ENCODE data around the gene CLC. TPM values are rescaled to one million over a fixed set of nuclear protein-coding genes. Genes with fewer than 3 reads are reported as not detected.
"Not testable (repeated sequence)": the region's sequence is repeated elsewhere in the genome, so short reads cannot be mapped to it uniquely, and the experiment has no call there.

CLC gene
- total RNA-seq, 1 donor from 2014 or later: not detected

GRCh38 chr19:39733841-39734240 lies 4.0 kb downstream of the CLC start:
- DNase-seq (no peak), ATAC-seq (no peak)
- intact Hi-C loops (cut with micrococcal nuclease): no loop called here

- no peak for DNase-seq
- intact Hi-C loops (cut with micrococcal nuclease): no loop called here
- ATAC-seq: no peak
Measured at GRCh38 chr19:39731685-39732084, 6.1 kb downstream of the CLC start.

GRCh38 chr19:39729594-39729993 lies 8.2 kb downstream of the CLC start:
- DNase-seq: no peak
- intact Hi-C loops (cut with micrococcal nuclease): no loop called here
- ATAC-seq: no peak

GRCh38 chr19:39728040-39728439 lies 9.8 kb downstream of the CLC start:
- intact Hi-C loops (cut with micrococcal nuclease): no loop called here
- ATAC-seq: no peak
- DNase-seq: no peak

GRCh38 chr19:39727070-39727800 lies 10.6 kb downstream of the CLC start:
- DNase-seq (no peak), ATAC-seq (no peak)
- intact Hi-C loops (cut with micrococcal nuclease): no loop called here

GRCh38 chr19:39725995-39726394 lies 11.8 kb downstream of the CLC start:
- intact Hi-C loops (cut with micrococcal nuclease): no loop called here
- ATAC-seq: no peak
- no peak for DNase-seq

DNA sequence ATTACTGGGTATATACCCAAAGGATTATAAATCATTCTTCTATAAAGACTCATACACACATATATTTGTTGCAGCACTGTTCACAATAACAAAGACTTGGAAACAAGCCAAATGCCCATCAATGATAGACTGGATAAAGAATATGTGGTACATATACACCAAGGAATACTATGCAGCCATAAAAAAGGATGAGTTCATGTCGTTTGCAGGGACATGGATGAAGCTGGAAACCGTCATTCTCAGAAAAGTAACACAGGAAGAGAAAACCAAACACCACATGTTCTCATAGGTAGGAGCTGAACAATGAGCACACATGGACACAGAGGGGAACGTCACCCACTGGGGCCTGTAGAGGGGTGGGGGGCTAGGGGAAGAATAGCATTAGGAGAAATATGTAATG lies 17.7 kb downstream of the CLC start:
- intact Hi-C loops (cut with micrococcal nuclease); ATAC-seq; DNase-seq: not testable (repeated sequence)

GRCh38 chr19:39710333-39710890 lies 27.4 kb downstream of the CLC start:
- intact Hi-C loops (cut with micrococcal nuclease): no loop called here
- ATAC-seq (no peak), DNase-seq (no peak)

DNA sequence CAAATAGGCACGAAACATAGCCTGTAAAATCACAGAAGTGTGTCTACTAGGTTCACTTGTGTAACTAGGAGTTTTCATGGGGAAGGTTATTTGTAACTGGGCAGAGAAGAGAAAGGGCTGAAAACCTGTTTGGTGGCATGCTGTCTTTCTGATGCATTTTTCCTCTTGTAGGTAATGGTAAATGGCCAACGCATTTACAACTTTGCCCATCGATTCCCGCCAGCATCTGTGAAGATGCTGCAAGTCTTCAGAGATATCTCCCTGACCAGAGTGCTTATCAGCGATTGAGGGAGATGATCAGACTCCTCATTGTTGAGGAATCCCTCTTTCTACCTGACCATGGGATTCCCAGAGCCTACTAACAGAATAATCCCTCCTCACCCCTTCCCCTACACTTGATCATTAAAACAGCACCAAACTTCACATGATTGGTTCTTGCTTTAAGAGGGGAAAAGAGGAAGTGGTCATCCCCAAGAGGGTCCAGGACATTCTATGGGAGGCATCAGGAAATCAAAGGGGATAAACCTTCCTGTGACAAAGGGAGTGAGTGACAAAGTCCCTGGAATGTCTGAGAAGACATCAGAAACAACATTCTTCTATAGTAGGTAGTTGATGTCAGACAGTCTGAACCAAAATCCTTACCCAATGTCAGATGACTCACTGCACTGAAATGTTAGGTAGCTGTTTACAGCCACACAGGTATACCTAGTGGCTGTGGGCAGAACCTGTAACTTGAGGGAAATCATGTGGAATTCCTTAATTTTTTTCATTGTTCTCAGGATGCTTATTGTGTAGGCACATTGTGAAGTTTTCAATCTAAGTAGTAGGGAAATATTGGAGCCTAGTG lies 28.6 kb downstream of the CLC start:
- DNase-seq (no peak), ATAC-seq (no peak)
- intact Hi-C loops (cut with micrococcal nuclease): no loop called here

DNA sequence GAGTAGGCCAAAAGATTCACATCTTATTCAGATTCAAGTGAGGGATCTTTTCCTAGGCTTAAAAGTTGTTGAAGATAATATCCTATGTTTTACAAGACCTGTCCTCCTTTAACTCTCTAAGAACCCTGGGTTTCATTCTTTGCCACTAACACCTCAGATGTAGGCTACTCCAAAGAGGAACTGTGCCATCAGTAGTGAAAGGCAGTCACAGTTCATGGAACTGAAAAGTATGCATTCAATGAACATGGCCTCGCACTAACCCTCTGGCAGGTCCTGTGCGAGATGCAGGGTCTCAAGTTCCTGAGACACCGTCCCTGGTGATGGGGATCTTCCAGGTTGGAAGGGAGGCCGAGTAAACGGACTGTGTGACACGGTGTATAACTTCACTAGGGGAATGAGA lies 29.2 kb downstream of the CLC start:
- ATAC-seq (no peak), DNase-seq (no peak)
- intact Hi-C loops (cut with micrococcal nuclease): no loop called here

- no peak for DNase-seq
- no peak for ATAC-seq
- intact Hi-C loops (cut with micrococcal nuclease): no loop called here
Measured at GRCh38 chr19:39705578-39706188, 32.1 kb downstream of the CLC start.

- DNase-seq: no peak
- ATAC-seq: no peak
- intact Hi-C loops (cut with micrococcal nuclease): no loop called here
Measured at GRCh38 chr19:39704181-39705044, 33.4 kb downstream of the CLC start, which contains the start of gene LGALS14. Gene LGALS14, plus strand, starts transcription at chr19:39704481. Its CDS starts 48 bp downstream, at chr19:39704529.

DNA sequence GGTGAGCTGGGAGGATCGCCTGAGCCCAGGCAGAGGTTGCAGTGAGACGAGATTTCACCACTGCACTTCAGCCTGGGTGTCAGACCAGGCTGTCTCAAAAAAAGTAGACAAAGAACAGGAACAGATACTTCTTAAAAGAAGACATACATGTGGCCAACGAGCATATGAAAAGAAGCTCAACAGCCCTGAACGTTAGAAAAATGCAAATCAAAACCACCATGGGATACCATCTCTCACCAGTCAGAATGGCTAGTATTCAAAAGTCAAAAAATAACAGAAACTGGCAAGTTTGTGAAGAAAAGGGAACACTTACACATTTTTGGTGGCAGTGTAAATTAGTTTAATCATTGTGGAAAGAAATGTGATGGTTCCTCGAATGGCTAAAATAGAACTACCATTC lies 36.5 kb downstream of the CLC start:
- ATAC-seq: no peak
- DNase-seq: no peak
- intact Hi-C loops (cut with micrococcal nuclease): no loop called here

DNA sequence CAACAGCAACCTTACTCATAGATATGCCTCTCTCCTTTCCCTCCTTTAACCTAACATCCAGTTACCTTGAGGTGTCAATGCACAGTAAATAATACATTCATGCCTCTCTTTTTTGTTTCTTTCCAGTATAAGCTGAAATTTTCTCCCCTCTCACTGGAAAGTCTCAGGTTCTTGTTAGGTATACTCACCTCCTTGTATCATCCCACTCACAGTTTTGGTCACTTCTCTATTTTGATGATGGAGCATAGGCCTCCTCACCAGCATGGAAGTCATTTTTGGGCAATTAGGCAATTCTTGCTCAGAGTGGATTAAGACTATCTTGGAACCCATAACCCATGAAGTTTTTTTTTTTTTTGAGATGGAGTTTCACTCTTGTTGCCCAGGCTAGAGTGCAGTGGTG lies 39.3 kb downstream of the CLC start:
- no peak for ATAC-seq
- intact Hi-C loops (cut with micrococcal nuclease): no loop called here

DNA sequence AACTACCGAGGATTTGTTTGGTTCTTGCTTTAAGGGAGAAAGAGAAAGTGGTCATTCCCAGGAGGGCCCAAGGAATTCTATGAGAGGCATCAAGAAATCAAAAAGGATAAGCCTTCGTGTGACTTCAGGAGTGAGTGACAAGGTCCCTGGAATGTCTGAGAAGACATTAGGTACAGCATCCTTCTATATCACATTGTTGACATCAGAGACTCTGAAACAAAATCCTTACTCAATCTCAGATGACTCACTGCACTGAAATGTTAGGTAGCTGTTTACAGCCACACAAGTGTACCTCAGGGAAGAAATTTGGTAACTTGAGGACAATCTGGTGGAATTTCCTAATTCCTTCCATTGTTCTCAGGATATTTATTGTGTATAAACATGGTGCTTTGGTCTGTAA lies 41.4 kb downstream of the CLC start:
- DNase-seq: no peak
- ATAC-seq: no peak
- intact Hi-C loops (cut with micrococcal nuclease): no loop called here

More for the DNA sequence above, 39.3 kb downstream of the CLC start:
- DNase-seq: no peak

- intact Hi-C loops (cut with micrococcal nuclease): no loop called here
- no peak for DNase-seq
- no peak for ATAC-seq
Measured at GRCh38 chr19:39695759-39696158, 42.1 kb downstream of the CLC start.

- intact Hi-C loops (cut with micrococcal nuclease): no loop called here
- DNase-seq (no peak), ATAC-seq (no peak)
Measured at GRCh38 chr19:39692822-39693221, 45.0 kb downstream of the CLC start.

DNA sequence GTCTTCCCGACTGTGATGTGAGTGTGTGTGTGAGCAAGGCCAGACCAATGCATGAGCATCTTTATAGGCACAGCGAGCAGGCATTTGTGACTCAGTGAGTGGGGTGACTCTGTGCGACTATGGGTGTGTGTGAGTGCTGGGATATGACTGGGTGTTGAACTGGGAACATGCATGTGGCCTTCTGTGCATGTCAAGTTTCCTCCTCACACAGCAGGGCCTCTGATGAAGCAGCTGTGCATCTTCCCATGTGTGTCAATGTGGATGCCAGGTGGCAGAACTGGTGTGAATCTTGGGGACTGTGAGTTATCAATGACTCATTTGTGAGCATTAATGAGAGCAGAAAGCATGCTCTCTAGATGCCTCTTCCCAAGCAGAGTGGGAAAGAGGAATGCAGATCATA lies 45.7 kb downstream of the CLC start:
- ATAC-seq (no peak), DNase-seq (no peak)
- intact Hi-C loops (cut with micrococcal nuclease): no loop called here

- intact Hi-C loops (cut with micrococcal nuclease); ATAC-seq; DNase-seq: not testable (repeated sequence)
Measured at GRCh38 chr19:39688637-39689036, 49.2 kb downstream of the CLC start.
